GM20000 (cell line): ENCODE data around the gene DCAF4.

Source experiments
- DNase-seq: peaks from one replicate; pipeline ENCODE4 v3.0.0; 2012; ENCODE audit warnings: low spot score
- TF ChIP-seq, protein P1 (sequence below): IDR thresholded peaks from 2 replicates; pipeline ENCODE4 v1.5.1; 2012; ENCODE audit warnings: mild to moderate bottlenecking, control low read depth; ENCODE audit errors: extremely low read depth, missing control alignments

Gene DCAF4

DNA sequence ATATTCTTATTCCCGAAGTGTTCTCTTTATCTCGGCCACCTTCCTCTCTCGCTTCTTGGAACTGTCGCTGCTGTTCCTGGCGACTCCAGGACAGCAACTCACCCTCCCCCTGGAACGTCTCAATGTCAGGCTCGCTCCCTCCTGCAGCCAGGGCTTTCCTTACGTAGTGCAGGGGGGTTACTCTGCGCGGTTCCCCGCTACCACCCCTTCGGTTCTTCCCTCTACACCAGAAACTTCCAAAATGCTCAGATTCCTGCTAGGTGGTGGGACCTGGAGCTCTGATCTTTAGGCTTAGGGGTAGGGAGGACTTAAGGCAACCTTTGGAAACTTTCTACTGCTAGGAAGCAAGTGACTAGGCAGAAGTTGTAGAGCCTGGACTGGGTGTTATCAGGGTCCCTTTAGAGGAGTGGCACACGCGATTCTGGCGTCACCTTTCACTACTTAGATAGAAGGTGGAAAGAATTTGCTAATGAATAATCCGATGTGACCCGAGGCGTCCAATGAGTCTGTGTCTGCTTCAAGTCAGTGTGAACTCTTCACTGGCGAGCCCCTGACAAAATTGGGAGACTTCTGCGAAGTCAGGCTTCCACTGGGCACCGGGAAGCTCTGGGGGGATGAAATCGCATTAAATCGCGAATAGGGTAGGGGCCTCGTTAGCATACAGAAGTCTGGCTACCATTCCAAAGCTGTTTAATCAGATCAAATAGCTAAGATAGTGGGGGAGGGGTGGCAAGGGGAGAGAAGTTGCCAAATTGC is 31.5 kb upstream of the DCAF4 start:
- DNase-seq, result no peak
- TF ChIP-seq, protein P1, sequence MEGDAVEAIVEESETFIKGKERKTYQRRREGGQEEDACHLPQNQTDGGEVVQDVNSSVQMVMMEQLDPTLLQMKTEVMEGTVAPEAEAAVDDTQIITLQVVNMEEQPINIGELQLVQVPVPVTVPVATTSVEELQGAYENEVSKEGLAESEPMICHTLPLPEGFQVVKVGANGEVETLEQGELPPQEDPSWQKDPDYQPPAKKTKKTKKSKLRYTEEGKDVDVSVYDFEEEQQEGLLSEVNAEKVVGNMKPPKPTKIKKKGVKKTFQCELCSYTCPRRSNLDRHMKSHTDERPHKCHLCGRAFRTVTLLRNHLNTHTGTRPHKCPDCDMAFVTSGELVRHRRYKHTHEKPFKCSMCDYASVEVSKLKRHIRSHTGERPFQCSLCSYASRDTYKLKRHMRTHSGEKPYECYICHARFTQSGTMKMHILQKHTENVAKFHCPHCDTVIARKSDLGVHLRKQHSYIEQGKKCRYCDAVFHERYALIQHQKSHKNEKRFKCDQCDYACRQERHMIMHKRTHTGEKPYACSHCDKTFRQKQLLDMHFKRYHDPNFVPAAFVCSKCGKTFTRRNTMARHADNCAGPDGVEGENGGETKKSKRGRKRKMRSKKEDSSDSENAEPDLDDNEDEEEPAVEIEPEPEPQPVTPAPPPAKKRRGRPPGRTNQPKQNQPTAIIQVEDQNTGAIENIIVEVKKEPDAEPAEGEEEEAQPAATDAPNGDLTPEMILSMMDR, result no peak

DNA sequence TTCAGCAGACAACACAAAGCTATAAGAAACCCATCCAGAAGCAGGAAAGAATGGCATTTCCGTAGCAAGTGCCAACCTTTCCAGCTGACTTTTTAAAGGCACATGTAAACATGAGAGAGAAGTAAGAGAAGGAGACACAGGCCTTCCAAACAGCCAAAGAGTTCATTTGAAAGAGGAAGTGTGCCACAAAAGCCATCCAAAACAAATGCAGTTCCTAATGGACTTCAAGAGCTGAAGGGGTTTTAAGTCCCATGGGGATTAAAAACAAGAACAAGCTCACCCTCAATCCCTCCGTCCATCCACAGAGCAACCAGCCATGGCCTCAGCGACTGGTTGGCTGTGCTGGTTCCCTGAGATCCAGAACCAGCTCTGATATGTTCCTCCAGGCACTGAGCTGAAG is 27.8 kb upstream of the DCAF4 start:
- DNase-seq, result no peak
- TF ChIP-seq, protein P1, result no peak

DNA sequence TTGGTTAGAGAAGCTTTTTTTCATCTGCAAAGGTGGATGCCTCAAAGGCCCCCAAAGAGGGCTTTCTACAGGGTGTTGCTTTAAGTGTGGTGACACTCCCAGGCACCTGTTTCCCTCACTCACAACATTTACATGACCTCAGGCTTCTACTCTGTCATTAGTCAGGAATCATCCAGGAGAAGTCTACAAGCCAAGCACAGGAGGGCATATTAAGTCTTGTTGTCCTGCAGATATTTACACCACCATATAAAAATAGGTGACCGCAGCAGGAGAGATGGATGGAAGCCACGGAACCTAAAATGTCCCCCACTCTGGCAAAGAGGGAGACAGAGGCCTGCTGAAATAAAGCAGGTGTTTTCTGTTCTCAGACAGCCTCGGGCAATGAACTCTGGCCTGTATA is 24.9 kb upstream of the DCAF4 start:
- TF ChIP-seq, protein P1, result no peak
- DNase-seq, result no peak

DNA sequence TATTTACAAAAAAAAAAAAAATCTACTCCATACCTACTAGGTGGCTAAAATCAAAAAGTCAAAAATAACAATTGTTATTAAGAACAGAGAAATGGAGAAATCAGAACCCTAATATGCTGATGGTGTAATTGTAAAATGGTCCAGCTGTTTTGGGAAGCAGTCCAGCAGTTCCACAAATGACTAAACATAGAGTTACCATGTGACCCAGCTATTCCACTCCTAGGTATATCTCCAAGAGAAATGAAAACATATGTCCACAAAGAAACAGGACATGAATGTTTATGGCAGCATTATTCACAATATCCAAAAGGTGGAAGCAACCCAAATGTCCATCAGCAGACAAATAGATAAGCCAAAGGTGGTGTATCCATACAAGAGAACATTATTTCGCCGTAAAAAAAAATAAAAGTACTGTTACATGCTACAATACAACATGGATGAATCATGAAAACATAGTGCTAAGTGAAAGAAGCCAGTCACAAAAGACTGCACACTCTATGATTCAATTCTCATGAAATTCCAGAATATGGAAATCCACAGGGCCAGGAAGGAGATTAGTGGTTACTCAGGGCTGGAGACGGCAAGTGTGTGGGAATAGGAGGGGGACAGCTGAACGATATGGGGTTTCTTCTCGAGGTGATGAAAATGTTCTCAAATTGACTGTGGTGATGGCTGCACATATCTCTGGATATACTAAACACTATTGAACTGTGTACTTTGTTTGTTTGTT is 23.3 kb upstream of the DCAF4 start:
- DNase-seq, result no peak

DNA sequence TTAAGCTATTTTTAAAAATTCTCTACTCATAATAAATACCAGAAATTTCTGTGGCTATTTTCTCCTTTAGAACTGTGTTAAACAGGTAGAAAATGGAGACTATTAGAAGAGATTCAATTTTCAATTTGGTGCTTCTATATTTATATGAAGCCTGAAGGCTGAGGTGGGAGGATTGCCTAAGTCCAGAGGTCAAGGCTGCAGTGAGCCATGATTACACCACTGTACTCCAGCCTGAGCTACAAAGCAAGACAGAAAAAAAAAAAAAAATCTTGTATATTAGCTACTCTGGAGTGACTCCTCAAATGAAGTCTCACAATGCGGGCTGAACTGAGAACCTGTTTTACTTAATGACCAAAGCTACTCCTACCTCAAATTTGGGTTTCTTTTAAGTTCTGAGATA is 22.5 kb upstream of the DCAF4 start:
- DNase-seq, result no peak
- TF ChIP-seq, protein P1, result no peak

More for the DNA sequence above, 23.3 kb upstream of the DCAF4 start:
- TF ChIP-seq, protein P1, result no peak

DNA sequence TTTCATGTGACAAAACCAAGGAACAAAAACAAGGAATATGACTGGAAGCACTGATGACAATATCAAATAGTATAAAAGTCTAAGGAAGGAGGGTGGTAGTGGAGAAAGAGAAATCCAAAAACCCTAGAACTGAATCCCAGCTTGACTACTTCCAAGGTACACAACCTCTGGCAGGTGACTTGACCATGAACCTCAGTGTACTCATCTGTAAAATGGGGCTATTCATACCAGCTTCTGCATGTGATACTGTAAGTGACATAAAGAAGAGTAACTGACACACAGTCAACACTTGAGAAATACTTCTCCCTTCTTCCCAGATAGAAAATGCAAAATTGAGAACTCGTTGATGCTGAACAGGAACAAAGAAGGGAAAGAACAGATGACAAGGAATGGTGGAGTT is 22.0 kb upstream of the DCAF4 start:
- DNase-seq, result no peak
- TF ChIP-seq, protein P1, result no peak

DNA sequence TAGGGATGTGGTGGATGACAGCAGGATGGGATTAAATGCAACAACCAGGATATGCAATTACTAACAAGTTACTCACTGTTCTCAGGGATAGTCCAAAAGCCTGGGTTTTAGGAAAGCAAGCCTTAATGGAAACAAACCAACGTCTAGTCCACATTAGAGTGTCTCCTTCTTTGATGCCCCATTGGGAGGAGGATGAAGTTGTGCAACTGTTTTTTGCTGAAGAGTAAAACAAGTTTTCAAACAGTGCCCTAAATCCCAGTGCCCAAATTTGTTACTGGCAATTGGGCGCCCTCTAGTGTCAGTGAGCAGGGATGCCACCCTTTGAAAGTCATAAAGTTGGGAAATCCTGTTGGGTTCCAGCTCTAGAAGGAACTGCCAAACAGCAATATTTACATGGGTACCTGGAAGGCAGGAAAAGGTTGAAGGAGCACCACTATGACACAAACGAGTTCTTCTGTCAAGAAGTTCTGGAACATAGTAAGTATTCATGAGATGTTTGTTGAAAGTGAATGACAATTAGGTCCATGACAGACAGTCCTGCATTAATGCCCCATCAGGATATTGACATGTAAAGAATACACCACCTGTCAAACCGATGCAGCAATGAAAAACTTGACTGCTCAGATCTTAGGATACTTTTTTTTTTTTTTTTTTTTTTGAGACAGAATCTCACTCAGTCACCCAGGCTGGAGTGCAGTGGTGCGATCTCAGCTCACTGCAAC is 21.3 kb upstream of the DCAF4 start:
- TF ChIP-seq, protein P1, result peak; percentile 70
- DNase-seq, result peak; percentile 62
